Gastroesophageal sphincter (tissue), 4 donors: ENCODE results near the gene SF3B5. TPM values are rescaled to one million over a fixed set of nuclear protein-coding genes. Genes with fewer than 3 reads are reported as not detected.

Source experiments
- ATAC-seq: fragments of 150-250 bp; one replicate; pipeline ENCODE4 v1.9.1; 2016; ENCODE audit warnings: mild to moderate bottlenecking, moderate library complexity
- H3K27ac ChIP-seq, 4 donors: fragments of 200-600 bp; sonication (generic) in 3 of 4; 1 replicate in 3 of 4; 2 replicates in 1 of 4; pipeline ENCODE4 v1.5.1; 2016 to 2019
- H3K27me3 ChIP-seq: fragments of 200-600 bp; sonication (generic); one replicate; pipeline ENCODE4 v1.5.1; 2019
- H3K36me3 ChIP-seq, 2 donors: fragments of 200-600 bp; sonication (generic); one replicate each; pipeline ENCODE4 v1.5.1; 2019; ENCODE audit warnings: control low read depth in 1 of 2
- H3K4me1 ChIP-seq, 3 donors: fragments of 200-600 bp; sonication (generic); 1 replicate in 2 of 3; 2 replicates in 1 of 3; pipeline ENCODE4 v1.5.1; 2016 to 2019; ENCODE audit warnings: control low read depth in 2 of 3
- H3K4me3 ChIP-seq, 2 donors: fragments of 200-600 bp; sonication (generic); one replicate each; pipeline ENCODE4 v1.5.1; 2019; ENCODE audit warnings: mild to moderate bottlenecking in 1 of 2, moderate library complexity in 1 of 2
- H3K9me3 ChIP-seq, 3 donors: fragments of 200-600 bp; sonication (generic); one replicate each; pipeline ENCODE4 v1.5.1; 2017 to 2019; ENCODE audit warnings: control low read depth in 2 of 3
- CTCF ChIP-seq, 4 experiments: fragments of 200-600 bp in 2 of 4; fragments of 450-650 bp in 2 of 4; sonication (generic) in 1 of 4; IDR thresholded peaks; one replicate each; pipeline ENCODE4 v1.5.1; 2017 to 2019; ENCODE audit warnings: antibody characterized with exemption in 4 of 4, mild to moderate bottlenecking in 2 of 4, moderate library complexity in 2 of 4
- EP300 ChIP-seq: sonication (generic); formaldehyde crosslinking; IDR thresholded peaks from one replicate; pipeline ENCODE4 v1.6.1; 2017; ENCODE audit warnings: antibody characterized with exemption, mild to moderate bottlenecking
- POLR2A ChIP-seq, 2 donors: fragments of 450-650 bp; IDR thresholded peaks; one replicate each; pipeline ENCODE4 v1.6.1; 2017; ENCODE audit warnings: antibody characterized with exemption in 2 of 2, mild to moderate bottlenecking in 2 of 2, moderate library complexity in 1 of 2
- POLR2AphosphoS5 ChIP-seq: sonication (generic); formaldehyde crosslinking; IDR thresholded peaks from one replicate; pipeline ENCODE4 v1.6.1; 2017; ENCODE audit warnings: antibody characterized with exemption
- WGBS, 2 donors: methylation state at CpG; one replicate each; pipeline ENCODE4 v1.1.5; 2018; ENCODE audit warnings: low coverage in 1 of 2; 5-methylcytosine and 5-hydroxymethylcytosine counted together
- total RNA-seq, 4 donors: library from RNA; depleted of rRNA; stranded (reverse); fragments of >200 nt; gene quantifications; one replicate each; pipeline ENCODE4 v1.1.0, GENCODE V29; 2016

Gene SF3B5
- total RNA-seq, 4 donors from 2014 or later = 102 to 123 (median 116) TPM

- Histone ChIP-seq H3K9me3 (no peaks in the 10 kb centered on the region), H3K4me3 (no peak overlapping the region), H3K27me3 (peaks cover 4% of the 10 kb centered on the region), H3K4me1 (no peaks in the 10 kb centered on the region), H3K27ac (no peak overlapping the region), H3K36me3 (no peaks in the 10 kb centered on the region)
- TF ChIP-seq CTCF (IDR thresholded peaks at IDR 0.05) = no peak
- no peak for ATAC-seq
- 64 to 66% methylated on average over 2 of the region's 2 CpGs for WGBS, 2 donors
Observed at GRCh38 chr6:144123836-144124235, 28.5 kb upstream of the SF3B5 start.

- no peaks in the 10 kb centered on the region for H3K36me3 ChIP-seq
- H3K4me3 ChIP-seq = no peak overlapping the region
- no peaks in the 10 kb centered on the region for H3K4me1 ChIP-seq
- H3K9me3 ChIP-seq = no peaks in the 10 kb centered on the region
- peaks cover 4% of the 10 kb centered on the region for H3K27me3 ChIP-seq
- TF ChIP-seq EP300 = no peak
- no peak for TF ChIP-seq POLR2AphosphoS5
- no peak for TF ChIP-seq POLR2A (IDR thresholded peaks at IDR 0.05)
- no peak for TF ChIP-seq CTCF (IDR thresholded peaks at IDR 0.05)
- no peak for ATAC-seq
- no peak overlapping the region for H3K27ac ChIP-seq
- WGBS, 2 donors = 55 to 61% methylated on average over 2 of the region's 2 CpGs
Observed at GRCh38 chr6:144123421-144123820, 28.0 kb upstream of the SF3B5 start.

- Histone ChIP-seq H3K36me3 (no peaks in the 10 kb centered on the region), H3K4me1 (no peaks in the 10 kb centered on the region), H3K4me3 (no peak overlapping the region), H3K27me3 (no peaks in the 10 kb centered on the region), H3K9me3 (no peaks in the 10 kb centered on the region), H3K27ac (no peak overlapping the region)
- ATAC-seq = no peak
- TF ChIP-seq POLR2AphosphoS5 (no peak), POLR2A (IDR thresholded peaks at IDR 0.05) (no peak), CTCF (IDR thresholded peaks at IDR 0.05) (no peak), EP300 (no peak)
Observed at GRCh38 chr6:144122861-144123260, 27.5 kb upstream of the SF3B5 start.

GRCh38 chr6:144119376-144119775, 24.0 kb upstream of the SF3B5 start:
- no peak overlapping the region for H3K27ac ChIP-seq
- no peaks in the 10 kb centered on the region for H3K36me3 ChIP-seq
- no peak overlapping the region for H3K4me3 ChIP-seq
- no peaks in the 10 kb centered on the region for H3K4me1 ChIP-seq
- 83% methylated on average over 3 of the region's 5 CpGs; no CpG with 5 or more reads in 1 of the 2 donors for WGBS, 2 donors
- no peaks in the 10 kb centered on the region for H3K9me3 ChIP-seq
- TF ChIP-seq POLR2AphosphoS5 (no peak), POLR2A (IDR thresholded peaks at IDR 0.05) (no peak), CTCF (IDR thresholded peaks at IDR 0.05) (no peak), EP300 (no peak)
- no peaks in the 10 kb centered on the region for H3K27me3 ChIP-seq
- ATAC-seq = no peak

- WGBS, 2 donors = 89 to 93% methylated on average over 3 of the region's 3 CpGs
- no peaks in the 10 kb centered on the region for H3K9me3 ChIP-seq
- H3K27me3 ChIP-seq = no peaks in the 10 kb centered on the region
- H3K27ac ChIP-seq = no peak overlapping the region
- no peaks in the 10 kb centered on the region for H3K4me1 ChIP-seq
- no peak for TF ChIP-seq CTCF (IDR thresholded peaks at IDR 0.05)
- TF ChIP-seq POLR2A (IDR thresholded peaks at IDR 0.05) = no peak
- no peak for TF ChIP-seq POLR2AphosphoS5
- TF ChIP-seq EP300 = no peak
- ATAC-seq = no peak
- no peaks in the 10 kb centered on the region for H3K36me3 ChIP-seq
- no peak overlapping the region for H3K4me3 ChIP-seq
Observed at GRCh38 chr6:144115219-144115618, 19.8 kb upstream of the SF3B5 start.
